Measurements from ENCODE around the gene CCDC68. TPM values are rescaled to one million over a fixed set of nuclear protein-coding genes. Genes with fewer than 3 reads are reported as not detected.

Gene CCDC68
- total RNA-seq, 1 experiment from 2014 or later = 6.9 TPM

GRCh38 chr18:54942144-54942543, 17.1 kb downstream of the CCDC68 start:
- Histone ChIP-seq H3K27me3 (replicated peaks; ENCODE audit: control insufficient read depth, insufficient read depth, low read length) (no peaks in the 10 kb centered on the region), H3K36me3 (ENCODE audit: control insufficient read depth, insufficient read depth, low read length) (no peaks in the 10 kb centered on the region), H3K4me1 (peaks cover 3% of the 10 kb centered on the region), H3K9me3 (no peaks in the 10 kb centered on the region), H3K4me3 (ENCODE audit: low read depth, low read length) (no peak overlapping the region)
- Mint-ChIP-seq H3K36me3 (ENCODE audit: insufficient read depth, unreplicated experiment) (peaks cover 7% of the 10 kb centered on the region), H3K27ac (ENCODE audit: unreplicated experiment) (no peak overlapping the region), H3K4me1 (ENCODE audit: low read depth, unreplicated experiment) (no peaks in the 10 kb centered on the region), H3K27me3 (ENCODE audit: insufficient read depth, unreplicated experiment) (no peaks in the 10 kb centered on the region), H3K4me3 (ENCODE audit: unreplicated experiment) (no peak overlapping the region), H3K9me3 (ENCODE audit: unreplicated experiment) (no peaks in the 10 kb centered on the region)
- intact Hi-C loops (cut with micrococcal nuclease; ENCODE audit: unreplicated experiment) = no loop called here
- no peak for DNase-seq
- no peak for TF ChIP-seq CTCF (IDR thresholded peaks at IDR 0.05; ENCODE audit: insufficient read depth in 1 of 2, low read depth in 1 of 2, low read length in 1 of 2, severe bottlenecking in 1 of 2, unreplicated experiment in 1 of 2)
- BruUV-seq (replicated peaks) = no TSS peak
- CTCF ChIA-PET = no interaction called here
- POLR2A ChIA-PET = no interaction called here

GRCh38 chr18:54939361-54939917, 19.8 kb downstream of the CCDC68 start:
- no peak for TF ChIP-seq CTCF (IDR thresholded peaks at IDR 0.05; ENCODE audit: insufficient read depth in 1 of 2, low read depth in 1 of 2, low read length in 1 of 2, severe bottlenecking in 1 of 2, unreplicated experiment in 1 of 2)
- peaks cover 12% of the 10 kb centered on the region for H3K36me3 Mint-ChIP-seq (ENCODE audit: insufficient read depth, unreplicated experiment)
- no peaks in the 10 kb centered on the region for H3K9me3 Mint-ChIP-seq (ENCODE audit: unreplicated experiment)
- POLR2A ChIA-PET = no interaction called here
- no peaks in the 10 kb centered on the region for H3K4me1 Mint-ChIP-seq (ENCODE audit: low read depth, unreplicated experiment)
- Histone ChIP-seq H3K27me3 (replicated peaks; ENCODE audit: control insufficient read depth, insufficient read depth, low read length) (no peaks in the 10 kb centered on the region), H3K9me3 (no peaks in the 10 kb centered on the region), H3K4me1 (no peaks in the 10 kb centered on the region), H3K4me3 (ENCODE audit: low read depth, low read length) (no peak overlapping the region), H3K36me3 (ENCODE audit: control insufficient read depth, insufficient read depth, low read length) (no peaks in the 10 kb centered on the region; the same call in 1 of the 2 replicates)
- no peak overlapping the region for H3K27ac Mint-ChIP-seq (ENCODE audit: unreplicated experiment)
- no peak for DNase-seq
- intact Hi-C loops (cut with micrococcal nuclease; ENCODE audit: unreplicated experiment) = no loop called here
- CTCF ChIA-PET = no interaction called here
- H3K27me3 Mint-ChIP-seq (ENCODE audit: insufficient read depth, unreplicated experiment) = no peaks in the 10 kb centered on the region
- no TSS peak for BruUV-seq (replicated peaks)
- H3K4me3 Mint-ChIP-seq (ENCODE audit: unreplicated experiment) = no peak overlapping the region

- POLR2A ChIA-PET = no interaction called here
- no TSS peak for BruUV-seq (replicated peaks)
These were observed 20.8 kb downstream of the CCDC68 start for GRCh38 chr18:54938506-54938905.

More at GRCh38 chr18:54938506-54938905, 20.8 kb downstream of the CCDC68 start:
- Histone ChIP-seq H3K9me3 (no peaks in the 10 kb centered on the region), H3K4me1 (no peaks in the 10 kb centered on the region), H3K27me3 (replicated peaks; ENCODE audit: control insufficient read depth, insufficient read depth, low read length) (no peaks in the 10 kb centered on the region), H3K4me3 (ENCODE audit: low read depth, low read length) (no peak overlapping the region), H3K36me3 (ENCODE audit: control insufficient read depth, insufficient read depth, low read length) (no peaks in the 10 kb centered on the region; the same call in 1 of the 2 replicates)
- TF ChIP-seq CTCF (IDR thresholded peaks at IDR 0.05; ENCODE audit: insufficient read depth in 1 of 2, low read depth in 1 of 2, low read length in 1 of 2, severe bottlenecking in 1 of 2, unreplicated experiment in 1 of 2) = no peak
- H3K27ac Mint-ChIP-seq (ENCODE audit: unreplicated experiment) = no peak overlapping the region
- DNase-seq = no peak
- H3K27me3 Mint-ChIP-seq (ENCODE audit: insufficient read depth, unreplicated experiment) = no peaks in the 10 kb centered on the region
- H3K4me1 Mint-ChIP-seq (ENCODE audit: low read depth, unreplicated experiment) = no peaks in the 10 kb centered on the region
- H3K9me3 Mint-ChIP-seq (ENCODE audit: unreplicated experiment) = no peaks in the 10 kb centered on the region
- H3K4me3 Mint-ChIP-seq (ENCODE audit: unreplicated experiment) = no peak overlapping the region
- intact Hi-C loops (cut with micrococcal nuclease; ENCODE audit: unreplicated experiment) = no loop called here
- H3K36me3 Mint-ChIP-seq (ENCODE audit: insufficient read depth, unreplicated experiment) = peaks cover 16% of the 10 kb centered on the region
- CTCF ChIA-PET = no interaction called here

Measured in Caco-2 (cell line).